PC-3 (cell line): ENCODE results near the gene SPRR2E.
"Not testable (repeated sequence)": the region's sequence is repeated elsewhere in the genome, so short reads cannot be mapped to it uniquely, and the experiment has no call there.

ENCODE experiments used
- EZH2 ChIP-seq: fragments of 300-600 bp; sonication (generic); IDR thresholded peaks from one replicate; pipeline ENCODE4 v1.6.1; 2017; ENCODE audit warnings: antibody characterized with exemption, mild to moderate bottlenecking, low read length; ENCODE audit not compliant: unreplicated experiment
- TF ChIP-seq, protein P1 (sequence below): fragments of 300-600 bp; sonication (generic); conservative IDR thresholded peaks from 2 replicates; pipeline ENCODE4 v1.5.1; 2017; ENCODE audit warnings: antibody characterized with exemption, low read depth, mild to moderate bottlenecking, low read length

DNA sequence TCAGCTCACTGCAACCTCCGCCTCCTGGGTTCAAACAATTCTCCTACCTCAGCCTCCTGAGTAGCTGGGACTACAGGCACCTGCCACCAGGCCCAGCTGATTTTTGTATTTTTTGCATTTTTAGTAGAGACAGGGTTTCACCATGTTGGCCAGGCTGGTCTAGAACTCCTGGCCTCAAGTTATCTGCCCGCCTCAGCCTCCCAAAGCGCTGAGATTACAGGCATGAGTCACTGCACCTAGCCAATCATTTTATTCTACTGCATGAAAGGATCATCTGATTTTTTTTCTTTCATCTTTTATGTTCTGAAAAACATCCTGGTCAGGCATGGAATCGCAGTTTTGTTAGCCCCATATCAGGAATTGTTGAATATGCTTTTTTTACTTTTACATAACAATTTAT is 34.4 kb upstream of the SPRR2E start:
- TF ChIP-seq, protein P1, sequence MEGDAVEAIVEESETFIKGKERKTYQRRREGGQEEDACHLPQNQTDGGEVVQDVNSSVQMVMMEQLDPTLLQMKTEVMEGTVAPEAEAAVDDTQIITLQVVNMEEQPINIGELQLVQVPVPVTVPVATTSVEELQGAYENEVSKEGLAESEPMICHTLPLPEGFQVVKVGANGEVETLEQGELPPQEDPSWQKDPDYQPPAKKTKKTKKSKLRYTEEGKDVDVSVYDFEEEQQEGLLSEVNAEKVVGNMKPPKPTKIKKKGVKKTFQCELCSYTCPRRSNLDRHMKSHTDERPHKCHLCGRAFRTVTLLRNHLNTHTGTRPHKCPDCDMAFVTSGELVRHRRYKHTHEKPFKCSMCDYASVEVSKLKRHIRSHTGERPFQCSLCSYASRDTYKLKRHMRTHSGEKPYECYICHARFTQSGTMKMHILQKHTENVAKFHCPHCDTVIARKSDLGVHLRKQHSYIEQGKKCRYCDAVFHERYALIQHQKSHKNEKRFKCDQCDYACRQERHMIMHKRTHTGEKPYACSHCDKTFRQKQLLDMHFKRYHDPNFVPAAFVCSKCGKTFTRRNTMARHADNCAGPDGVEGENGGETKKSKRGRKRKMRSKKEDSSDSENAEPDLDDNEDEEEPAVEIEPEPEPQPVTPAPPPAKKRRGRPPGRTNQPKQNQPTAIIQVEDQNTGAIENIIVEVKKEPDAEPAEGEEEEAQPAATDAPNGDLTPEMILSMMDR = not testable (repeated sequence)
- TF ChIP-seq EZH2 = not testable (repeated sequence)
